ENCODE data around the gene PEPD.

- TF ChIP-seq ATF3 (IDR thresholded peaks at IDR 0.05) (no peak), TAF1 (conservative IDR thresholded peaks at IDR 0.05) (no peak), CTCF (IDR thresholded peaks at IDR 0.05; ENCODE audit: low read depth, low read length, missing input control) (no peak), SP1 (IDR thresholded peaks at IDR 0.05) (no peak), FOXA1 (IDR thresholded peaks at IDR 0.05) (no peak), JUND (IDR thresholded peaks at IDR 0.05) (no peak)
Observed at GRCh38 chr19:33462112-33462791, 59.3 kb downstream of the PEPD start.

Data from liver (tissue), 3 donors.